Fibroblast of mammary gland (primary cell): ENCODE data around the gene APOO.
A peak's percentile ranks its signal among the peaks of the same experiment; 100 is the strongest.

ENCODE experiments used
- DNase-seq: peaks from one replicate; pipeline ENCODE4 v3.0.0-alpha.2; 2010; ENCODE audit warnings: low read depth
- H3K4me3 ChIP-seq: 2 replicates; pipeline ENCODE4 v1.5.1; 2011; ENCODE audit warnings: low read depth, mild to moderate bottlenecking, low read length, moderate library complexity; ENCODE audit not compliant: control insufficient read depth
- CTCF ChIP-seq: conservative IDR thresholded peaks from 2 replicates; pipeline ENCODE4 v1.5.1; 2011; ENCODE audit warnings: low read depth, low read length, inconsistent platforms; ENCODE audit not compliant: control insufficient read depth, insufficient read depth

Gene APOO

GRCh38 chrX:23816179-23816578 is 91.6 kb downstream of the APOO start:
- DNase-seq = no peak
- TF ChIP-seq CTCF = no peak
- H3K4me3 ChIP-seq = no peak overlapping the region

- TF ChIP-seq CTCF = no peak
- H3K4me3 ChIP-seq = no peak overlapping the region
- no peak for DNase-seq
These were observed 92.4 kb downstream of the APOO start for GRCh38 chrX:23815376-23815775.

- no peak overlapping the region for H3K4me3 ChIP-seq
- TF ChIP-seq CTCF = no peak
- no peak for DNase-seq
These were observed 93.9 kb downstream of the APOO start for GRCh38 chrX:23813808-23814207.

- no peak overlapping the region for H3K4me3 ChIP-seq
- no peak for TF ChIP-seq CTCF
- no peak for DNase-seq
These were observed 96.1 kb downstream of the APOO start for GRCh38 chrX:23811656-23812055.

- DNase-seq = peak; percentile 60
- TF ChIP-seq CTCF = no peak
- no peak overlapping the region for H3K4me3 ChIP-seq
These were observed 96.6 kb downstream of the APOO start for GRCh38 chrX:23811108-23811651.

- no peak for DNase-seq
- no peak overlapping the region for H3K4me3 ChIP-seq
- no peak for TF ChIP-seq CTCF
These were observed 97.5 kb downstream of the APOO start for GRCh38 chrX:23810279-23810678.

GRCh38 chrX:23805389-23805788 is 102.3 kb downstream of the APOO start:
- H3K4me3 ChIP-seq = no peak overlapping the region
- TF ChIP-seq CTCF = no peak
- DNase-seq = no peak
